Activated effector memory CD4-positive, alpha-beta T cell treated with Interleukin-2 at 50 U/mL for 16 hours (primary cell): ENCODE results near the gene SMAD7.
"Not testable (repeated sequence)": the region's sequence is repeated elsewhere in the genome, so short reads cannot be mapped to it uniquely, and the experiment has no call there.

Source experiments
- DNase-seq: peaks from one replicate; pipeline ENCODE4 v3.0.0-alpha.2; 2020

The SMAD7 gene

GRCh38 chr18:48875314-48875941 is 75.3 kb downstream of the SMAD7 start:
- DNase-seq, result no peak

GRCh38 chr18:48874701-48875162 is 76.0 kb downstream of the SMAD7 start:
- DNase-seq, result no peak

- DNase-seq, result no peak
These were observed 76.5 kb downstream of the SMAD7 start for GRCh38 chr18:48874233-48874632.

- DNase-seq, result no peak
These were observed 78.3 kb downstream of the SMAD7 start for GRCh38 chr18:48872234-48873145.

GRCh38 chr18:48871391-48872166 is 79.2 kb downstream of the SMAD7 start:
- DNase-seq, result no peak

- DNase-seq, result not testable (repeated sequence)
These were observed 79.8 kb downstream of the SMAD7 start for GRCh38 chr18:48870926-48871325.
